NCI-H1092 treated with DMSO at 0.1 percent for 48 hours (cell line): Measurements from ENCODE around the gene HMG20A.

Source experiments
- DNase-seq: peaks from one replicate; lab custom pipeline; 2025; lab: John Stamatoyannopoulos, UW

HMG20A gene

DNA sequence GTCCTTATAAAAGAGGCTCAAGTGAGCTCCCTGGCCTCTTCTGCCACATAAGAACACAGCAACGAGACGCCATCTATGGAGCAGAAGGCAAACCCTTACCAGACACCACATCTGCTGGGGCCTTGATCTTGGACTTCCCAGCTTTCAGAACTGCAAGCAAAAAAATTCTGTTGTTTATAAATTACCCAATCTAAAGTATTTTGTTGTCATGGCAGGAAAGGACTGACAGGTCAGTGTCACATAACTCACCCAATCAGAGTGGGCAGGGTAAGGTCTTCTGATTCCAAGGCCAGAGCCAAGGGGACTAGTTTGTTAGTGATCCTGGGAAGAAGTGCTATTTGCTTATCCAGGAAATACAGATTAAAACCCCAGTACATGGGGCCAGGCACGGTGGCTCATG is 98.9 kb downstream of the HMG20A start:
- no peak for DNase-seq

DNA sequence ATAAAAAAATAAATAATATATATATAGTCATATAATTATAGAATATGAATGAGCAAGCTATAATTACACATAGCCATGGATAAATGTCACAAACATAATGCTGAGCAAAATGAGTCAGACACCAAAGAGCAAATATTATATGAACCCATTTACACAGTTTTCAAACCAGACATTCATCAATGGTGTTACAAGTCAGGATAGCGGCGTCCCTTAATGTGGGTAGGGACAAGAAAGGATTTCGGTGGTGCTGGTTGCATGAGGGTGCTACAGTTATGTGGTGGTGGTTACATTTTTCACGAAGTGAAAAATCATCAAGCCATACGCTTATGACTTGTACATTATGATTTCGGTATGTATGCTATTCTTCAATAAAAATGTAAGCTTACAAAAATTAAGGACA is 100.5 kb downstream of the HMG20A start:
- DNase-seq = no peak

DNA sequence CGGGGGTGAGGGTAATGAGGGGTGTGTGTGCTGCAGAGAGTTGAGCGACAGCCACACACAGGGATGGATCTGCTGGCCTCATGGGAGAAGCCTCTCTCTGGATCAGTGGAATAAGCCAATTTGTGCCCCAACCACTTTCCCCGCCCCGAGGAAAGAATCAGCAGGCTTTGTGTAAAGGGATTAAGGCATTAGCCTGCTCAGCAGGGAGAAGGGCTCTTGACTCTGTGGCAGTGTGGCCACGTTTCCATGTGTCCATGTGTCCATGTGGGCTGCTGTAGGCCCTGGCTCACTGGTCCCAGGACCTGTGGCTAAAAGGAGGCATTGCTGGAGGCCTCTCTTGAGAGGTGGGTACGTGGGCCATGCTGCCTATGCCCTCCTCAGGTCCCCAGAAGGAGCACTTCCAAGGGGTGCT is 104.7 kb downstream of the HMG20A start:
- no peak for DNase-seq

DNA sequence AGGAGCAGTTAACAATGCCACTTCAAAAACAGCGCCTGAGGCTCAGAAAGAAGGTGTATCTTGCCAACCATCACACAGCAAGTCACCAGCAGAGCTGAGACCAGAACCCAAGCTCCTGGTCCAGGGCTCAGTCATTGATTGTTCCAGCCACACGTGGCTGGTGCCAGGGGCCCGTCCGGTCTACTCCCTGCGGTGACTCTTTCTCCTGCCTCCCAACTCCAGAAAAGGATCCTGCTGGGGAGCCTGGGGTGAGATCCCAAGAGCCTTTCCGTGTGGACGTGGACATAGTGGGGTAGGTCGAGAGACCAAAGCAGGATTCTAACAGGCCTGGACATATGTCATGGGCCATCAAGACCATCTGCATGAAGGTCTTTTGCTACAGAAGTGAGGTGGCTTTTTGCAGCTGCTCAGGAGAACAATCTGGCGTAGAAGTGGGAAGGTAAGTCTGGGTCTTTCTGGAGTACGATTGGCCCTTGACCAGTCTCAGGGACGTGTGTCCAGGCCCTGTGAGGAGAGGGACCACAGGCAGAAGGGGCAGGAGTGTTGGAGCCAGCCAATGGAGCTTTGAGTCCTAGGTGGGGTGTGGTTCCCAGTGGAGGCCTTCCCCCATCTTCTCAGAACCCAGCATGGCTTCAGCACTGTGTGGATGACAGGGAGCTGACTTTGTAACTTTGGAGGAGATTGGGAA is 105.4 kb downstream of the HMG20A start:
- DNase-seq = no peak

DNA sequence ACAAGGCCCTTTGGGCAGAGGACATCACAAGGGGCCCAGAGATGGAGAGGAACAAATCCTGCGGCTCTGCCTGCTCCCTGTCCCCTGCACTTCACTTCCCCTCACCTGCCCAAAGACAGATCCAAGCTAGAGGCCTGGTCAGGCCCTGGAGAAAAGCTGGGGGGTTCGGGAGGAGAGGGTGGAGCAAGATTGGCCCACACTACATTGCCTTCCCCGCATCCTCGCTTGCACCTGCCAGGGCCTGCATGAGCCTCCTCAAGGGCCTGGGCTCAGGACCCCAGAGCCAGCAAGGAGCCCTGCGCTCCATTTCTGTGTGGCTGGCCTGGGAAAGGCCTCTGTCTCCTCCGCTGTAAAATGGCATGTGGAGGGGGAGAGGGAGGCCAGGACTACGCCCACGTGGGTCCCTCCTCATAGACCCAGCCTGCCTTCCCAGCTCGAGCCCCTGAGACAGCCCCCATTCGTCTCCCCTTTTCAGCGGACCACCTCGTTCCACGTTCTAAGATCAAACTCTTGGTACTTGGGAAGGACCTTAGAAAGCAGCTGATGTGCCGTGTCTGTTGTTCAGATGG is 106.0 kb downstream of the HMG20A start:
- no peak for DNase-seq

DNA sequence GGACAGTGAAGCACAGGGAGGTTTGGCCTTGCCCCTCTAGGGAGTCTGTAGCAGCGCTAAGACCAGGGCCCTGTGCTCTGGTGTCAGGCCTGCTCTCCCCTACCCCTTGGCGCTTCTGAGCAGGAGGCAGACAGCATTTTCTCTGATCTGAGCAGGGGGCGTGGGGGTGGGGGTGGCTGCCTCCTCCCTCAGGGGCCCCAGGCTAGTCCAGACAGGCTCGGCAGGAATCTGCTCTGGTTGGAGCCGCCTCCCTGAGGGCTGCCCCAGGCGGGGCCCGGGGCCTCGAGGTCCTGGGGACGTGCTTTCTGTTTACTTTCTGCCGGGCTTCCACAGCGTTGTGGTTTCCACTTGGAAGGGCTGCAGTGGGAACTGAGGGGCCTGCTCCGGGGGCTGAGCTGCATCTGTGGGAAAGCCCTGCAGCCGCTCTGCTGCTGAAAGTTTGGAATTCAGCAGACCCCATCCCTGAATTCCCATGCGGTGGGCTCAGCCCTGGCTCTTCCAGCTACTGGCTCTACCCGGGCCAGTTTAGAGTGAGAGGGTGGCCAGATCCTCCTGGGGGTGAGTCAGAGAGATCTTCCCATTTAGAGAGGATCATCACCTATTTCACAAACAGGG is 106.6 kb downstream of the HMG20A start:
- no peak for DNase-seq

DNA sequence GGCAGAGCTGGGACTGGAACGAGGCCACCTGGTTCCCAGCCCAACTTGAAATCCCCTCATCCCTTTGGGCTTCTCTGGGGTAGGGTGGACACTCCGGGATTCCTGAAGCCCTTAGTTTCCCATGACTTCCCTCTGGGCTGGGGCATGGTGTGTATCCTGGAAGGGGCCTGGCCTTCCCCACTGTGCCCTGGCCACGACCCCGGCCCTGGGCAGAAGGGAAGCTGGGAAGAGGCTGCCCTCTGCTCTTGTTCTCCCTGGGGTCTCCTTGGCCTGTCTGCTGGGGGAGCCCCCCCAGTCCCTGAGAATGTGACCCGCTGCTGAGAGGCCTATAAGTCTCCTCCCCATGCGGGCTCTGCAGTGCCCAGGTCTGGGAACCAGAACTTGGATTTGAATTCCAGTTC is 107.1 kb downstream of the HMG20A start:
- DNase-seq = no peak

DNA sequence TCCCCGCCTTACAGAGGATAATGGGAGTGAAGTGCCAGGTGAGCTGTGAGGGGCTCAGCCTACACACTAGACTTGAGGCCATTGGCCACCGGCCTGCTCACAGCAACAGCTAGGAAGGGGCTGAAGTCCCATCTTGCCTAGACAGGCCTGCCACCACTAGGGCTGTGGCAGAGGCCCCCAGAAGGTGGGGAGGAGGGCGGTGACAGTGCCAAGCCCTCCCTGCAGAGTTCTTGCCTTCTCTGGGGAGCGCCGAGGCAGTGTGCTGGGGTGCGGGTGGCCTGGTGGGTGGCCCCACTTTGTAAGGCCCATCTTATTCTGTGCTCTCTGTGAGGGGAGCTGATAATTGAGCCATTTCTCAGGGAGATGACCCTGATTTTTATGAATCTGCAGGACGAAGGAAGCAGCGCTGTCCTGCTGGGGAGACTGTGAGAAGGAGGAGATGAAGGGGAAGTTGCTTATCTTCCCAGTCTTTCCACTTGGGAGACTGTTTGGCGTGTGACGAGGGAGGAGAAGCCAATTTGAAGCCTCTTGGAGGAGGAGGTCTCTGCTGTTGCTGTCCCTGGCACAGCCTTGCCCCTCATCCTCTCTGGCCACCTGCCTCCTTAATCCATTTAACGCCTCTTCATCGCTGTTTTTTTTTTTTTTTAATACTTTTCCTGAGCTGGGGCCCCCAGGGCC is 107.7 kb downstream of the HMG20A start:
- no peak for DNase-seq

DNA sequence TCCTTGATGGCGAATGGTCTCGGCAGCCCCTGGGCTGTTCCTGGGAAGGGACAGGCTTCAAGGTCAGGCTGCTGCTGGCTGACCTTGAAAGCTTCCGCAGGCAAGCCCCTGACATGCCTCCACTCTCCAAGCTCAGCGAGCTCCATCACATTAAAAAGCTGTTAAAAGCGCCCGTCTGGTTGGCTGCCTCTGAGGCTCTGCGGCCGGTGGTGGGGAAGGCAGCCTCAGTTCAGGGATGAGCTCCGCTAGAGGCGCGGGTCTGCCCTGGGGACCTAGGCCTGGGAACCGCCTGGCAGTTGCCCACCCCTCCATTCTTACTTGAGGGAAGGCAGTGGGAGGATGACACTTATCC is 108.3 kb downstream of the HMG20A start:
- DNase-seq = no peak

DNA sequence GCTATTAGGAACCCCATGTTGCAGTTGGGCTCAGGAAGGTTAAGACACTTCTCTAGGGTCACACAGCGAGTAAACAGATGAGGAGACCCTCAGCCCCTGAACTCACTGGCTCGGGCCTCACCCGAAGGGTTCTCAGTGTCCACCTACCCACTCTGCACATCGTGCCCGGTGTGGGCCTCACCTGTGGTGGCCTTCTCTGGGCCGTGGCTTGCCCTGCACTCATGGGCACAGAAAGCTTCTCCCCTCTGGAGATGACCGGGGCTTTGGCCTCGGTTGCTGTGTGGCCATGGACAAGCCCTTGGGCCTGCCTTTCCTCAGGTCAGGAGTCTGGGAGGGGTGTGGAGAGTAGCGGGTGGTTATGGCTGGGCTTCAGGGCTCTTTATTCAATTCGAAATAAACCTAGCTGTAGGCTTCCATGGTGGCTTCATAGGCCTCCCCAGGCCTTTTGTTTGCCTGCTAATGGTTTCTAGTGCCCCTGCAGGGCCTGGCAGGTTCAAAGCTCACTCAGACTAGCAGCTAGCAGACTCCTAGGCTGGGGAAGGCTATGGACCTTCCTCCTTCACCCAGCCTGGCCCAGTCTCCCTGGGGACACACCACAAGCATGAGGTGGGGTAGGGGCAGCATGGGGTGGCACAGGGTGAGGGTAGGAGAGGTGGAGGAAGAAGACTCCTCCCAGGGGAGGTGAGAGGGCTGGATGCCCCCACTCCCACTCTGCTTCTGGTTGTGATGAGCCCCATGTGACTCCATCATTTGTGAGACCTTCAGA is 108.9 kb downstream of the HMG20A start:
- no peak for DNase-seq

DNA sequence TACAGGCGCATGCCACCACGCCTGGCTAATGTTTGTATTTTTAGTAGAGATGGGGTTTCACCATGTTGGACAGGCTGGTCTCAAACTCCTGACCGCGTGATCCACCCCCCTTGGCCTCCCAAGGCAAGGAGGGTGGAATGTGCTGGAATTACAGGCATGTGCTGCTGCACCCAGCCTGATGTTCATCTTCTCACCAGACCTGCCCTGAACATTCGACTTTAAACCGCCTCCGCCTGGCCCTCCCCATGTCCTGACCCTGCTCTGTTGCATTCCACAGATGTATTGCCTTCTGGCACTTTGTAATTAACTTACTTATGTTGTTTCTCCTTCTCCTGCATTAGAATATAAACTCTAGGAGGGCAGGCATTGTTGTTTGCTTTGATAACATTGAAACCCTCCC is 109.9 kb downstream of the HMG20A start:
- no peak for DNase-seq

DNA sequence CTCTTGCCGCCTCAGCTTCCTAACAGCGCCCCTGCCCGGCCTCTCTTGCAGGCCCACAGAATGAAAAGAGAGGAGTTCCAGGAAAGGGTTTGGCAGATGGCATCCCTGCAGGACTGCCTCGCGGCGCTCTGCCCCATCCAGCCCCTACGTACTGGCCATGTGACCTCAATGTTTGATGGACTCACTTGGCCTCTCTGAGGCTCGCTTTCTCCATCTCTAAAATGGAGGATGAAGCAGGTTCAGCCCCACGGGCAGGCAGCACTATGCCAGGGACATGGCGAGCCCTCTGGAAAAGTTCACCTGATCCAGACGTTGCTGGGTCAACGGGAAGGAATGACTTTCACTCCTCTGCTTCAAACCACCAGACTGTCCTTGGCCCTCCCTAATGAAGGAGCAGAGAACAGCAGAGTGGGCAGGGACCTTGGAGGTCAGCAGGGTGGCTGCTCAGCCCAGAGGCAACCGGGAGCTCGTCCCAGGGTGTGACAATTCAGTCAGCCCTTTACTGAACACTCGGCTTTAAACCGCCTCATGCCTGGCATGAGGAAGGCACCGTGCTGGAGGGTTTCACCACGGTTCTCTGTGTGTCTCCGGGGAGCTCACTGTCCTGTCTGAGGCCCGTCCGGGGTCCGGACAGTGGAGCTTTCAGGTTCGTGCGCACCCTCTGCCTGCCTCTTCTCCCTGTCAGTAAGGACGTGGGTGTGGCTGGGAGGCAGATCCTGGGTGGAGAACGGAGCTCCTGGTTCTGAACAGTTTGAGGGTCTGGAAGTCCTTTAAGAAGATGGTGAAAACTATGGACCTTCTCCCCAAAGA is 110.7 kb downstream of the HMG20A start:
- no peak for DNase-seq

DNA sequence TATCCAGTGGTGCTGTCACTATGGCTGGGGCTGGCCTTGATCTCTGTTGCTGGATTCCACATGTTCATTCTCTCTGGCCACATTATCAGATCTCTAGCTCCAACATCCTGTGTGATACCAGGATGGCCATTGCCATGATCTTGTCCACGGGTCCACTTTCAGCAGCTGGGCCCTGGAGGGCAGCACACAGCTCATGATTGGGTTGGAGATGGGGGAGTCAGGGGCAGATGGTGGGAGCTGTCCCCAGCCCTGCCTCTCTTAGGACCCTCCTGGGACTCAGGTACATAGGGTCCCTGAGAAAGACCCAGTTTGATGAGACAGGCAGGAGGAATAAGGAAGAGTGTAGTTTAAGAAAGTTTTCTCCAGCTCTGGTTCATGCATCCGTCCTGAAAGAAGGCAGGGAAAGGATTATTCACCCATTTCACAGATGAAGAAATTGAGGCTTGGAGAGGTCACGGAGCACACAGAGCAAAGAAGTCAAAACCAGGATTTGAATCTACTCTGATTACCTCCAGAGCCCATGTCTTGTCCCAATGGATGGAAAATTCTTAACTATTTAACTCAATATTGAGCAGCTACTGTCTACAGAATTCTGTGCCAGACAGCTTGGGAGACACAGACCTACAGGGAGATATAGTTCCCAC is 111.5 kb downstream of the HMG20A start:
- DNase-seq = no peak

DNA sequence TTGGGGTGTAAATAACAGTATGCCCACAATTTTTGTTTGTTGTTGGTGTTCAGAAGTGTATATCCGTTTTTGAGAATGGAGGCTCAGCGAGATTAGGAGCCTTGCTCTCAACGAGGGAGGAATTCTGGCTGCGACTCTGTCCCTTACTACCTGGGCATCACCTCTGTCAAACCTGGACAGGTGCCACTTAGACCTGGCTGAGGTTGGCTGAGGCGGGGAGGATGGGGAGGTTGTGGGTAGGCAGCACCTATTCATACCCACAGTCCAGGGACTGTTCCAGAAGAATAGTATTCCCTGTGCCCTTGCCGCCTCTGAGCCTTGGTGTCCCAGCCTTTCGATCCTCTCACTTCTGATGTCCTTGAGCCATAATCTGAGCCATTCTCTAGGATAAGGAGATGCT is 112.2 kb downstream of the HMG20A start:
- no peak for DNase-seq

DNA sequence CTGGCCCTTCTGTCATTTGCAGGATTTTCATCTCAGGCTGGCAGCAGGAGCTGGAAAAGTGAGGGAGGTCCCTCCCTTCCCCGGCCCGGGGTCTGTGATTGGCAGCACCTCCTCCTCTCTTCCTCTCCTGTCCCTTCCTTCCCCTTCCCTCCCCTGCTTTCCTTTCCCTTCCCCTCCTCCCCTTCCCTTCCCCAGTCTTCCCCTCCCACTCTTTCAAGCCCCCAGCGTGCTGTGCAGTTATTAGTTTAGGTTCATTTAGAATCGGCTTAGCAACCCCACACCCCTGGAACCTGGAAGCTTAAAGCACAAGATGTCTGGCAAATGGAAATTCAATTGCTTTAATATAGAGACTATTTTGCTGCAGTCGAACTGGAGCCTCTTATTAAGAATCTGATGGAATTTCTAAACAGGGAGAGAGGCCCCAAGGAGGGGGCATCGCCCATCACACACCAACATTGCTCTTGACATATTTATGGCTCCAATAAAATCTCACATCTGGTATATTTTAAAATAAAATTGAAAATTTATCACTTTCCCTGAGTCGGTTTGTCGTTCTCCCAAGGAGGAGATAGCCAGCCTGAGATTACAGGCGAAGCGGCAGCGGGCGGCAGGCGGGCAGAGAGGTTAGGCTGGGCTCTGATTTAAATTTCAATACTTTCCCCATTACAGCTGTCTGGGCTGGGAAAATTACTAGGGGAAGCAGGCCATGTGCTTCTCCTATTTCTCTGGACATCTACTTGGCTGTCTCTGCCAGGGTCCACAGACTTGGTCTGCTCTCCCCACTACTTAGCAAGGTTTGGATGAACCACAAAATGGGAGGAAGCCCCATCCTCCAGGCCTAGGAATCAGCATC is 113.1 kb downstream of the HMG20A start:
- DNase-seq = no peak
